Adrenal gland (tissue), 5 donors: ENCODE measurements around the gene PCID2.
A peak's percentile ranks its signal among the peaks of the same experiment; 100 is the strongest.

Experiments used
- POLR2A ChIP-seq, 2 donors: fragments of 450-650 bp; IDR thresholded peaks; one replicate each; pipeline ENCODE4 v1.6.1; 2017; ENCODE audit warnings: antibody characterized with exemption in 2 of 2, mild to moderate bottlenecking in 2 of 2, moderate library complexity in 1 of 2
- TF ChIP-seq, protein P1 (sequence below), 6 experiments: fragments of 450-650 bp in 4 of 6; fragments of 200-600 bp in 2 of 6; sonication (generic) in 1 of 6; IDR thresholded peaks; 1 replicate in 5 of 6; 2 replicates in 1 of 6; pipeline versions ENCODE4 v1.5.1 to v1.8.0; 2016 to 2021; ENCODE audit warnings: antibody characterized with exemption in 6 of 6, mild to moderate bottlenecking in 2 of 6, moderate library complexity in 1 of 6
- donor health status: DM: no; HTN: no; CAD: no.

DNA sequence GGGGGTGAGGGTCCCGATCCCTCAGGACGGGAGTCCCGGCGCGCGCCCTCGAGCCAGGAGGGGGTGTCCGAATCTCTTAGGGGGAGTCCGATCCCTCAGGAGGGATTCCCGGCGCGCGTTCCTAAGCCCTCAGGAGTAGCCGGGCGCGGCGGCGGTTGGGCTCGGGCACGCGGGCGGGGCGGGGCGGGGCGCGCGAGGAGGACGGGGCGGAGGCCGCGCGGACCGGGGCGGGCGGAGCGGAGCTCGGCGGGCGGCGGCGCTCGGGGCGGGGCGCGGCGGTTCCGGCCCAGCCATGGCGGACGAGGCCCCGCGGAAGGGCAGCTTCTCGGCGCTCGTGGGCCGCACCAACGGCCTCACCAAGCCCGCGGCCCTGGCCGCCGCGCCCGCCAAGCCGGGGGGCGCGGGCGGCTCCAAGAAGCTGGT is 878 bp upstream of the PCID2 start, which contains the start of gene CUL4A:
- peak in 1 of 2 donors; percentile 10 for TF ChIP-seq POLR2A (IDR thresholded peaks at IDR 0.05)
- TF ChIP-seq, protein P1, sequence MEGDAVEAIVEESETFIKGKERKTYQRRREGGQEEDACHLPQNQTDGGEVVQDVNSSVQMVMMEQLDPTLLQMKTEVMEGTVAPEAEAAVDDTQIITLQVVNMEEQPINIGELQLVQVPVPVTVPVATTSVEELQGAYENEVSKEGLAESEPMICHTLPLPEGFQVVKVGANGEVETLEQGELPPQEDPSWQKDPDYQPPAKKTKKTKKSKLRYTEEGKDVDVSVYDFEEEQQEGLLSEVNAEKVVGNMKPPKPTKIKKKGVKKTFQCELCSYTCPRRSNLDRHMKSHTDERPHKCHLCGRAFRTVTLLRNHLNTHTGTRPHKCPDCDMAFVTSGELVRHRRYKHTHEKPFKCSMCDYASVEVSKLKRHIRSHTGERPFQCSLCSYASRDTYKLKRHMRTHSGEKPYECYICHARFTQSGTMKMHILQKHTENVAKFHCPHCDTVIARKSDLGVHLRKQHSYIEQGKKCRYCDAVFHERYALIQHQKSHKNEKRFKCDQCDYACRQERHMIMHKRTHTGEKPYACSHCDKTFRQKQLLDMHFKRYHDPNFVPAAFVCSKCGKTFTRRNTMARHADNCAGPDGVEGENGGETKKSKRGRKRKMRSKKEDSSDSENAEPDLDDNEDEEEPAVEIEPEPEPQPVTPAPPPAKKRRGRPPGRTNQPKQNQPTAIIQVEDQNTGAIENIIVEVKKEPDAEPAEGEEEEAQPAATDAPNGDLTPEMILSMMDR (IDR thresholded peaks at IDR 0.05): no peak
